HUES48 (cell line): ENCODE measurements around the gene KCNIP4.

ENCODE experiments used
- H3K27ac ChIP-seq: one replicate; pipeline ENCODE4 v1.7.0; 2013; ENCODE audit warnings: low read depth, low read length, inconsistent platforms
- H3K27me3 ChIP-seq: 2 replicates; pipeline ENCODE4 v1.6.1; 2013; ENCODE audit warnings: mild to moderate bottlenecking, low read length; ENCODE audit not compliant: control insufficient read depth, insufficient read depth
- H3K36me3 ChIP-seq: 2 replicates; pipeline ENCODE4 v1.6.1; 2013; ENCODE audit warnings: low read length; ENCODE audit not compliant: control insufficient read depth, insufficient read depth
- H3K4me1 ChIP-seq: 2 replicates; pipeline ENCODE4 v1.6.1; 2013; ENCODE audit warnings: mild to moderate bottlenecking, low read length; ENCODE audit not compliant: control insufficient read depth, insufficient read depth
- H3K4me3 ChIP-seq: 2 replicates; pipeline ENCODE4 v1.5.1; 2013; ENCODE audit warnings: mild to moderate bottlenecking, low read depth, low read length
- H3K9ac ChIP-seq: 2 replicates; pipeline ENCODE4 v1.6.1; 2013; ENCODE audit warnings: mild to moderate bottlenecking, low read depth, low read length, moderate library complexity
- H3K9me3 ChIP-seq: 2 replicates; pipeline ENCODE4 v1.6.1; 2013; ENCODE audit warnings: low read length; ENCODE audit not compliant: control insufficient read depth, insufficient read depth

The KCNIP4 gene

GRCh38 chr4:21806991-21807390, 141.6 kb downstream of the KCNIP4 start:
- no peaks in the 10 kb centered on the region for H3K27me3 ChIP-seq
- no peaks in the 10 kb centered on the region for H3K36me3 ChIP-seq
- H3K4me3 ChIP-seq, result no peak overlapping the region
- H3K4me1 ChIP-seq, result no peaks in the 10 kb centered on the region
- no peak overlapping the region for H3K27ac ChIP-seq
- H3K9ac ChIP-seq, result no peak overlapping the region
- no peaks in the 10 kb centered on the region for H3K9me3 ChIP-seq

DNA sequence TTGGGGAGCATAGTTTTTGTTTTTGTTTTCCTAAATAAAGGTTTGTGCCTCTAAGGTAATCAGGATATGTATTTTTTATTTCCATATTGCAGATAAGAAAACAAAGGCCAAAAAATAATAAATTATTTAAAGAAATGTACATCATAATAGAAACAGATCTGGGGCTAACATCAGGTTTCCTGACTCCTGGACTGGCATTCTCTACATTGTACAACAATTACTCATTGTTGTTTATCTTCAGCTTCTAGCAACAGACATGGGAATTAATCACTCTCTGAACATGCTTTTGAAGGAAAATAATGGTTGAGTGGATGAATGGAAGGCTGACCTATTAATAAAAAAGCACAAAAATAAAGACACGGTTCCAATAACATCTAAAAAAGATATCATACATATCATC, 146.2 kb downstream of the KCNIP4 start:
- Histone ChIP-seq H3K4me3 (no peak overlapping the region), H3K27ac (no peak overlapping the region)

DNA sequence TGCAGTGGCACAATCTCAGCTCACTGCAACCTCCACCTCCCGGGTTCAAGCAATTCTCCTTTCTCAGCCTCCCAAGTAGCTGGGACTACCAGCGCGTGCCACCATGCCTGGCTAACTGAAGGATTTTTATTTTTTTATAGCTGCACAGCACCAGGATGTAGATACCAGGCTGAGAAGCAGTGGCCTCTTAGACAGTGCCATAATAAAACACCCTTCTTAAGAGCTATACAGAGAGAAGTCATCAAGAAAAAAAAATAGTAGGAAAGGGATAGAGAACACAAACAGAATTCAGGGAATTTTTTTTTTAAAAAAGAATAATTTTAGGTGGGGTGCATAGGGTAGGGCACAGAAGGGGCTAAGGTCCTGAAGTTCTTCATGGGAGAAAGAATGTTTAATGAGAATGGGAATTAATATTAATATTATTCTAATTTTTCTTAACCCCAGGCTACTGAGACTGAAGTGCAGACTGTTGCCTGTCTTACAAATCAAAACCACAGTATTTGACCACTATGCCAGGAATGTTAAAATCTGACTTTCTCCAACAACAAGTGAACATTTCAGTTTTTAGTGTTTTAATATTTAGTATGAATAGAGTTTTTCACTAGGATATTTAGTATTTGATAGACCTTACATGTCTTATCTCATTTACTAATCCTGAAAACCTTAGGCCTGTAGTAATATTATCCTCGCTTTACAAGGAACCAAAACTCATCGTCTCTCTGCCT, 146.7 kb downstream of the KCNIP4 start:
- no peaks in the 10 kb centered on the region for H3K36me3 ChIP-seq
- no peaks in the 10 kb centered on the region for H3K27me3 ChIP-seq
- H3K9ac ChIP-seq, result no peak overlapping the region
- H3K9me3 ChIP-seq, result no peaks in the 10 kb centered on the region
- no peaks in the 10 kb centered on the region for H3K4me1 ChIP-seq
- no peak overlapping the region for H3K27ac ChIP-seq
- no peak overlapping the region for H3K4me3 ChIP-seq

More for the DNA sequence above, 146.2 kb downstream of the KCNIP4 start:
- H3K9ac ChIP-seq, result no peak overlapping the region
- no peaks in the 10 kb centered on the region for H3K4me1 ChIP-seq
- no peaks in the 10 kb centered on the region for H3K9me3 ChIP-seq
- H3K36me3 ChIP-seq, result no peaks in the 10 kb centered on the region
- H3K27me3 ChIP-seq, result no peaks in the 10 kb centered on the region

GRCh38 chr4:21795091-21795490, 153.5 kb downstream of the KCNIP4 start:
- Histone ChIP-seq H3K9me3 (no peaks in the 10 kb centered on the region), H3K27me3 (no peaks in the 10 kb centered on the region), H3K27ac (no peak overlapping the region), H3K4me3 (no peak overlapping the region), H3K36me3 (no peaks in the 10 kb centered on the region), H3K9ac (no peak overlapping the region), H3K4me1 (no peaks in the 10 kb centered on the region)

GRCh38 chr4:21792736-21793135, 155.8 kb downstream of the KCNIP4 start:
- Histone ChIP-seq H3K4me1 (no peaks in the 10 kb centered on the region), H3K36me3 (no peaks in the 10 kb centered on the region), H3K27ac (no peak overlapping the region), H3K9ac (no peak overlapping the region), H3K27me3 (no peaks in the 10 kb centered on the region), H3K9me3 (no peaks in the 10 kb centered on the region), H3K4me3 (no peak overlapping the region)

- H3K4me1 ChIP-seq, result no peaks in the 10 kb centered on the region
- H3K4me3 ChIP-seq, result no peak overlapping the region
- H3K27ac ChIP-seq, result no peak overlapping the region
- no peaks in the 10 kb centered on the region for H3K27me3 ChIP-seq
- no peak overlapping the region for H3K9ac ChIP-seq
- H3K9me3 ChIP-seq, result no peaks in the 10 kb centered on the region
- H3K36me3 ChIP-seq, result no peaks in the 10 kb centered on the region
Observed at GRCh38 chr4:21790438-21791029, 158.0 kb downstream of the KCNIP4 start.

GRCh38 chr4:21780148-21780547, 168.4 kb downstream of the KCNIP4 start:
- H3K4me1 ChIP-seq, result no peaks in the 10 kb centered on the region
- H3K36me3 ChIP-seq, result no peaks in the 10 kb centered on the region
- H3K27me3 ChIP-seq, result no peaks in the 10 kb centered on the region
- no peaks in the 10 kb centered on the region for H3K9me3 ChIP-seq
- H3K27ac ChIP-seq, result no peak overlapping the region
- H3K9ac ChIP-seq, result no peak overlapping the region
- no peak overlapping the region for H3K4me3 ChIP-seq

GRCh38 chr4:21778702-21779101, 169.9 kb downstream of the KCNIP4 start:
- no peak overlapping the region for H3K27ac ChIP-seq
- no peaks in the 10 kb centered on the region for H3K9me3 ChIP-seq
- no peak overlapping the region for H3K9ac ChIP-seq
- no peaks in the 10 kb centered on the region for H3K4me1 ChIP-seq
- no peak overlapping the region for H3K4me3 ChIP-seq
- H3K36me3 ChIP-seq, result no peaks in the 10 kb centered on the region
- H3K27me3 ChIP-seq, result no peaks in the 10 kb centered on the region

- Histone ChIP-seq H3K4me3 (no peak overlapping the region), H3K27me3 (no peaks in the 10 kb centered on the region), H3K9ac (no peak overlapping the region), H3K36me3 (no peaks in the 10 kb centered on the region), H3K9me3 (no peaks in the 10 kb centered on the region), H3K4me1 (no peaks in the 10 kb centered on the region), H3K27ac (no peak overlapping the region)
Observed at GRCh38 chr4:21775703-21776102, 172.9 kb downstream of the KCNIP4 start.

- H3K36me3 ChIP-seq, result no peaks in the 10 kb centered on the region
- no peaks in the 10 kb centered on the region for H3K9me3 ChIP-seq
- no peak overlapping the region for H3K4me3 ChIP-seq
- no peak overlapping the region for H3K27ac ChIP-seq
- peaks cover 14% of the 10 kb centered on the region for H3K4me1 ChIP-seq
- no peaks in the 10 kb centered on the region for H3K27me3 ChIP-seq
- no peak overlapping the region for H3K9ac ChIP-seq
Observed at GRCh38 chr4:21769404-21770147, 179.0 kb downstream of the KCNIP4 start.
